ENCODE results near the gene H1-8.

- TF ChIP-seq EZH2 (IDR thresholded peaks at IDR 0.05) (no peak), SIN3A (IDR thresholded peaks at IDR 0.05; ENCODE audit: low read depth) (no peak), CTCF (IDR thresholded peaks at IDR 0.05 in 2 of 3, conservative IDR thresholded peaks at IDR 0.05 in 1 of 3; ENCODE audit: borderline replicate concordance in 1 of 3, insufficient read depth in 1 of 3, low read depth in 2 of 3, low read length in 2 of 3) (no peak)
These were observed 52.7 kb downstream of the H1-8 start for GRCh38 chr3:129595544-129596193.
